WI38 (cell line): Measurements from ENCODE around the gene DCN.

Experiments
- H3K4me3 ChIP-seq: 2 replicates; pipeline ENCODE4 v1.5.1; 2011; ENCODE audit warnings: low read depth, mild to moderate bottlenecking, control low read depth, low read length
- CTCF ChIP-seq: IDR thresholded peaks from 2 replicates; pipeline ENCODE4 v1.5.1; 2012; ENCODE audit warnings: low read depth, mild to moderate bottlenecking, control low read depth, low read length

The DCN gene

GRCh38 chr12:91127751-91128150, 54.9 kb downstream of the DCN start:
- H3K4me3 ChIP-seq: no peak overlapping the region
- TF ChIP-seq CTCF: no peak

GRCh38 chr12:91127306-91127705, 55.3 kb downstream of the DCN start:
- H3K4me3 ChIP-seq: no peak overlapping the region
- no peak for TF ChIP-seq CTCF

GRCh38 chr12:91126516-91126915, 56.1 kb downstream of the DCN start:
- no peak overlapping the region for H3K4me3 ChIP-seq
- TF ChIP-seq CTCF: no peak

GRCh38 chr12:91123236-91123916, 59.2 kb downstream of the DCN start:
- no peak for TF ChIP-seq CTCF
- no peak overlapping the region for H3K4me3 ChIP-seq

- TF ChIP-seq CTCF: no peak
- H3K4me3 ChIP-seq: no peak overlapping the region
These were observed 61.8 kb downstream of the DCN start for GRCh38 chr12:91120781-91121180.

GRCh38 chr12:91119089-91119488, 63.5 kb downstream of the DCN start:
- no peak overlapping the region for H3K4me3 ChIP-seq
- no peak for TF ChIP-seq CTCF

GRCh38 chr12:91113621-91114020, 69.0 kb downstream of the DCN start:
- H3K4me3 ChIP-seq: no peak overlapping the region
- no peak for TF ChIP-seq CTCF
